SK-N-SH treated with all-trans-retinoic acid at 6 μM for 48 hours (cell line): Measurements from ENCODE around the gene HIVEP3.

Experiments
- ATAC-seq: fragments of 200-7000 bp; cut with Tn5 transposase; 3 replicates; pipeline ENCODE4 v1.9.1; 2020; ENCODE audit warnings: mild to moderate bottlenecking, moderate library complexity
- ARNTL ChIP-seq: fragments of 450-650 bp; formaldehyde crosslinking; IDR thresholded peaks from 2 replicates; pipeline ENCODE4 v1.5.0; 2020; ENCODE audit warnings: low read depth, mild to moderate bottlenecking, moderate library complexity, borderline replicate concordance
- BACH2 ChIP-seq: fragments of 250-450 bp; sonication (Bioruptor Pico); IDR thresholded peaks from 2 replicates; pipeline ENCODE4 v1.9.0; 2021; ENCODE audit warnings: mild to moderate bottlenecking, borderline replicate concordance
- CREB5 ChIP-seq: fragments of 250-450 bp; sonication (Bioruptor Pico); IDR thresholded peaks from 2 replicates; pipeline ENCODE4 v1.5.1; 2020; ENCODE audit warnings: low read depth, mild to moderate bottlenecking, moderate library complexity
- CSRNP3 ChIP-seq: fragments of 250-450 bp; sonication (Bioruptor Pico); IDR thresholded peaks from 2 replicates; pipeline ENCODE4 v1.5.1; 2021; ENCODE audit warnings: mild to moderate bottlenecking, moderate library complexity
- ESRRG ChIP-seq: fragments of 250-450 bp; sonication (Bioruptor Pico); IDR thresholded peaks from 2 replicates; pipeline ENCODE4 v1.6.1; 2021; ENCODE audit warnings: mild to moderate bottlenecking
- GLIS3 ChIP-seq: fragments of 250-450 bp; sonication (Bioruptor Pico); IDR thresholded peaks from 2 replicates; pipeline ENCODE4 v1.5.0; 2020; ENCODE audit warnings: mild to moderate bottlenecking, moderate library complexity
- ISL1 ChIP-seq: fragments of 250-450 bp; sonication (Bioruptor Pico); IDR thresholded peaks from 2 replicates; pipeline ENCODE4 v2.1.2; 2022; ENCODE audit warnings: mild to moderate bottlenecking, moderate library complexity
- OSR1 ChIP-seq: fragments of 250-450 bp; sonication (Bioruptor Pico); IDR thresholded peaks from 2 replicates; pipeline ENCODE4 v1.8.0; 2022; ENCODE audit warnings: moderate library complexity, mild to moderate bottlenecking, inconsistent platforms
- PATZ1 ChIP-seq: fragments of 250-450 bp; sonication (Bioruptor Pico); IDR thresholded peaks from 2 replicates; pipeline ENCODE4 v1.8.0; 2020; ENCODE audit warnings: mild to moderate bottlenecking, moderate library complexity, borderline replicate concordance
- POU6F1 ChIP-seq: fragments of 250-450 bp; sonication (Bioruptor Pico); IDR thresholded peaks from 2 replicates; pipeline ENCODE4 v1.8.0; 2021; ENCODE audit warnings: low read depth, mild to moderate bottlenecking, moderate library complexity, borderline replicate concordance
- PPARA ChIP-seq: fragments of 250-450 bp; sonication (Bioruptor Pico); IDR thresholded peaks from 2 replicates; pipeline ENCODE4 v1.5.0; 2020; ENCODE audit warnings: mild to moderate bottlenecking, borderline replicate concordance
- RARB ChIP-seq: fragments of 250-450 bp; sonication (Bioruptor Pico); IDR thresholded peaks from 2 replicates; pipeline ENCODE4 v1.8.0; 2021; ENCODE audit warnings: mild to moderate bottlenecking, moderate library complexity
- SNAI2 ChIP-seq: fragments of 250-450 bp; sonication (Bioruptor Pico); IDR thresholded peaks from 2 replicates; pipeline ENCODE4 v1.5.0; 2020; ENCODE audit warnings: mild to moderate bottlenecking, moderate library complexity
- TOX ChIP-seq: fragments of 250-450 bp; sonication (Bioruptor Pico); IDR thresholded peaks from 2 replicates; pipeline ENCODE4 v1.8.0; 2021; ENCODE audit warnings: mild to moderate bottlenecking, moderate library complexity, borderline replicate concordance
- TSHZ2 ChIP-seq: fragments of 250-450 bp; sonication (Bioruptor Pico); IDR thresholded peaks from 2 replicates; pipeline ENCODE4 v1.5.0; 2020; ENCODE audit warnings: mild to moderate bottlenecking, moderate library complexity
- ZC3H10 ChIP-seq: fragments of 250-450 bp; sonication (Bioruptor Pico); IDR thresholded peaks from 2 replicates; pipeline ENCODE4 v1.5.1; 2021; ENCODE audit warnings: mild to moderate bottlenecking, moderate library complexity
- ZFP30 ChIP-seq: fragments of 450-650 bp; formaldehyde crosslinking; IDR thresholded peaks from 2 replicates; pipeline ENCODE4 v1.5.0; 2022; ENCODE audit warnings: mild to moderate bottlenecking, moderate library complexity
- ZNF565 ChIP-seq: fragments of 450-650 bp; formaldehyde crosslinking; conservative IDR thresholded peaks from 2 replicates; pipeline ENCODE4 v1.5.0; 2020; ENCODE audit warnings: low read depth, mild to moderate bottlenecking, moderate library complexity
- ZNF70 ChIP-seq: fragments of 450-650 bp; formaldehyde crosslinking; IDR thresholded peaks from 2 replicates; pipeline ENCODE4 v1.5.0; 2020; ENCODE audit warnings: mild to moderate bottlenecking, moderate library complexity
- ZNF8 ChIP-seq: fragments of 450-650 bp; formaldehyde crosslinking; IDR thresholded peaks from 2 replicates; pipeline ENCODE4 v1.5.0; 2020; ENCODE audit warnings: mild to moderate bottlenecking, moderate library complexity

Gene HIVEP3

GRCh38 chr1:41484402-41485241 lies 434.1 kb downstream of the HIVEP3 start, which contains the start of gene EDN2:
EDN2 (minus strand) TSS chr1:41484683; CDS start chr1:41484601, 82 bp downstream.
- TF ChIP-seq ISL1 (CRISPR knock-in tag) (no peak), ZNF8 (CRISPR knock-in tag) (no peak), ZFP30 (CRISPR knock-in tag) (no peak), SNAI2 (no peak), CSRNP3 (no peak)
- ATAC-seq = peak; percentile 47

GRCh38 chr1:41483960-41484401 lies 434.7 kb downstream of the HIVEP3 start:
- no peak for ATAC-seq
- TF ChIP-seq ZNF565 (CRISPR knock-in tag) = no peak
- TF ChIP-seq ARNTL (CRISPR knock-in tag) = no peak
- TF ChIP-seq ESRRG = no peak
- no peak for TF ChIP-seq ZNF70
- no peak for TF ChIP-seq CSRNP3
- TF ChIP-seq OSR1 = no peak
- no peak for TF ChIP-seq PATZ1 (CRISPR knock-in tag)
- no peak for TF ChIP-seq ISL1 (CRISPR knock-in tag)
- TF ChIP-seq TSHZ2 = no peak
- TF ChIP-seq ZC3H10 (CRISPR knock-in tag) = no peak
- TF ChIP-seq ZNF8 (CRISPR knock-in tag) = no peak
- no peak for TF ChIP-seq RARB (CRISPR knock-in tag)
- TF ChIP-seq POU6F1 (CRISPR knock-in tag) = no peak
- no peak for TF ChIP-seq BACH2 (CRISPR knock-in tag)
- TF ChIP-seq CREB5 (CRISPR knock-in tag) = no peak
- TF ChIP-seq TOX (CRISPR knock-in tag) = no peak
- no peak for TF ChIP-seq GLIS3 (CRISPR knock-in tag)
- TF ChIP-seq PPARA = no peak
